Subcutaneous abdominal adipose tissue (tissue), 5 donors: ENCODE measurements around the gene ABCA2.

Experiments used
- H3K27ac ChIP-seq: one replicate; pipeline ENCODE4 v1.7.0; 2013; ENCODE audit warnings: low read depth, mild to moderate bottlenecking, inconsistent platforms, low read length, moderate library complexity
- H3K27me3 ChIP-seq, 5 donors: one replicate each; pipeline ENCODE4 v1.7.0; 2013; ENCODE audit warnings: low read length in 5 of 5, inconsistent platforms in 1 of 5; ENCODE audit not compliant: control insufficient read depth in 5 of 5, insufficient read depth in 4 of 5
- H3K36me3 ChIP-seq, 5 donors: one replicate each; pipeline ENCODE4 v1.7.0; 2013; ENCODE audit warnings: low read length in 5 of 5; ENCODE audit not compliant: control insufficient read depth in 5 of 5, insufficient read depth in 5 of 5
- H3K4me1 ChIP-seq, 5 donors: one replicate each; pipeline ENCODE4 v1.7.0; 2013; ENCODE audit warnings: low read length in 5 of 5, mild to moderate bottlenecking in 3 of 5, moderate library complexity in 1 of 5; ENCODE audit not compliant: control insufficient read depth in 5 of 5, insufficient read depth in 5 of 5
- H3K4me3 ChIP-seq, 5 donors: one replicate each; pipeline ENCODE4 v1.7.0; 2013; ENCODE audit warnings: low read length in 5 of 5, low read depth in 1 of 5
- H3K9ac ChIP-seq, 5 donors: one replicate each; pipeline ENCODE4 v1.7.0; 2013; ENCODE audit warnings: low read length in 5 of 5, mild to moderate bottlenecking in 4 of 5, moderate library complexity in 3 of 5
- H3K9me3 ChIP-seq, 5 donors: one replicate each; pipeline ENCODE4 v1.7.0; 2013; ENCODE audit warnings: low read length in 5 of 5; ENCODE audit not compliant: control insufficient read depth in 5 of 5
- donor health status: healthy.
- donor health status: healthy.
- donor health status: healthy.
- donor health status: healthy.
- donor health status: healthy.

ABCA2 gene

DNA sequence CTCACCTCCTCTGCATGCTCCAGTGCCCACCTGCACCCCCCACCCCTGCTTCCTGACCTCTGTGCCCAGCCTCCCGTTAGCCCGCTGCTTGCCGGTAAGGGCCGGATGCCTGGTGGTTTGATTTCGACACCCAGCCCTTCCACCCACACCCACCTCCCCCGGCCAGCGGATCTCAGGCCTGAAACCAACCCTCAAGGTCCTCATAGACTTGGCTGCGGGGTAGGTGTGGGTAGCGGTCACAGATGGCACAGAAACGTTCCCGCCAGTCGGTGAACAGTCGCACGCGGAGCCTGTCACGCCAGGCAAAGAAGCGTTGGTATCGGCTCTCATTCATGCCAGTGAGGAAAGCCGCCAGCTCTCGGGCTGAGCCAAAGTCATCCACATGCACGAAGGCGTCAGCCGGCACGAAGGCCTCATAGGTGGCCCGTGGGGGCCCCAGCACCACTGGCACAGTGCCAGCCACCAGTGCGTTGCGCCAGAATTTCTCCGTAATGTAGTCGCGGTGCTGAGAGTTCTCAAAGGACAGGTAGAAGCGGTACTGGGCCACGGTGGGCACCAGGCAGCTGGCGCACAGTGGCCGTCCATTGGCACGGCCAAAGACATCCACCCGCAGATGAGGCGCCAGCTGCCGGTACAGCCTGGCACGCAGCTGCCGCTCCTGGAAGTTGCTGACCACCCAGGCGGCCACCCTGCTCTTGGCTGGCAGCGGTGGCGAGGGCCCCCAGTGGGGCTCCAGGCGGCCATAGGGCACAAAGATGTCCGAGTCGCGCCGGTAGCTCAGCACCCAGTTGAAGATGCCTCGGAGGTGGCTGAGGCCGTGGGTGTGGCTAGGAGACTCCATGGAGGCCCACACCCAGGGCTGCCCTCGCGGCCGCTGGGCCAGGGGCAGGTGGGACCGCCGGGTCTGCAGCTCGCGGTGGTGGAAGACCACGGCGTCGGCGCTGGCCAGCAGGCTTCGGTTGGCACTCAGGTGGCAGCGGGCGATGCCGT lies 2.8 kb upstream of the ABCA2 start:
- no peak overlapping the region for H3K9ac ChIP-seq
- H3K27me3 ChIP-seq: no peaks in the 10 kb centered on the region
- H3K27ac ChIP-seq: no peak overlapping the region
- no peaks in the 10 kb centered on the region for H3K9me3 ChIP-seq
- no peak overlapping the region for H3K4me3 ChIP-seq
- H3K4me1 ChIP-seq: peaks cover 4 to 76% (median 58%) of the 10 kb centered on the region in 5 donors
- H3K36me3 ChIP-seq: no peaks in the 10 kb centered on the region

DNA sequence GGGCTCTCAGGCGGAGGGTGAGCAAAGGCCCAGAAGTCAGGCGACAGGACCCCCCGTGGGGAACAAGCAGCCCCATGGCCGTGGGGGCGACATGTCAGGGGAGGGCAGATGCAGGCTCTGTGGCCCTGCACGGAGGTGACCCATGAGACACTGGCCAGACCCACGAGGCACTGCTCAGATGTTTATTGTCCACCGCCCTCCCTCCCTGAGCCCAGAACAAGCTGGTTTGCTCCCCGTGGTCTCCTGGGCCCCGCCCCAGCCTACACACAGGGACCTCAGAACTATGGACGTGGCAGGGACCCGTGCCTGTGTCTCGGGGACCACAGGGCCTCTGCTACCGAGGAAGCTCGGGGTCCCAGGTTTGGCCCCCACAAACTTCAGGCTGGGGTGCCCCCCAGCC lies 2.0 kb upstream of the ABCA2 start:
- Histone ChIP-seq H3K36me3 (no peaks in the 10 kb centered on the region), H3K27me3 (no peaks in the 10 kb centered on the region), H3K27ac (no peak overlapping the region), H3K4me1 (peaks cover 4 to 80% (median 57%) of the 10 kb centered on the region in 5 donors), H3K9me3 (no peaks in the 10 kb centered on the region), H3K4me3 (peak overlapping the region in 1 of 5 donors; percentile 3), H3K9ac (no peak overlapping the region)

DNA sequence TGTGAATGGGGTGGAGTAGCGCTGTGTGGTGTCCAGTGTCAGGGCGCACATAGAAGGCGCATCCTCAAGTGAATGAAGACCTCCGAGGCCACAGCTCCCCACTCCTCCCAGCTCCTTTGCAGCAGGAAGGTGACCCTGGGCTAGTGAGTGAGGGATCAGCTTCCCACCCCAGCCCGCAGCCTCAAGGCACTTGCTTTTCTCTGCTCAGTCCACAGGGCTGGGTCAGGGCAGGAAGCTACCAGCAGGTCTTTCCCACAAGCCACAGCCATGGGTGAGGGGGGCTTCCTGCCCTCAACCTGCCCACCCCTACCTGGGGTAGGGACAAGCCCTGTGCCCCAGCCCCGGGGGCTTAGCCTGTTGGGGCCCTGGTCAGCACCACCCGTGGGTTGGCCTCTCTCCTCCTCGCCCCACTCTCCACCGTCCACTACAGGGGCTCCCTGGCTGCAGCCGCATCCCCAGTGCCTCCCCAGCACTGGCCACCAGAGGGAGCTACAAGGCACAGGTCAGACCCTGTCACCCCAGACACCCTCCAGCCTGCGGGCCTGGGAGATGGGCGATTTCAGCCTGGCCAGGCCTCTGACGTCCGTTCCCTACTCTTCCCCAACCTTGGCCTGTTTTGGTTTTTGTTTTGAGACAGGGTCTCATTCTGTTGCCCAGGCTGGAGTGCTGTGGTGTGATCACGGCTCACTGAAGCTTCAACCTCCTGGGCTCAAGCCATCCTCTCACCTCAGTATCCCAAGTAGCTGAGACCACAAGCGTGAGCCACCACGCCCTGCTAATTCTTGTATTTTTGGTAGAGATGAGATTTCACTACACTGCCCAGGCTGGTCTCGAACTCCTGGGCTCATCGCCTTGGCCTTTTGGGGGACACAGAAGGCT lies 1.3 kb upstream of the ABCA2 start:
- no peak overlapping the region for H3K27ac ChIP-seq
- H3K4me1 ChIP-seq: peaks cover 4 to 73% (median 50%) of the 10 kb centered on the region in 5 donors
- H3K9ac ChIP-seq: peak overlapping the region in 3 of 5 donors; percentile 10 to 72 (median 57)
- H3K36me3 ChIP-seq: no peaks in the 10 kb centered on the region
- H3K4me3 ChIP-seq: peak overlapping the region in 4 of 5 donors; percentile 56 to 70 (median 66)
- H3K27me3 ChIP-seq: no peaks in the 10 kb centered on the region
- H3K9me3 ChIP-seq: no peaks in the 10 kb centered on the region

DNA sequence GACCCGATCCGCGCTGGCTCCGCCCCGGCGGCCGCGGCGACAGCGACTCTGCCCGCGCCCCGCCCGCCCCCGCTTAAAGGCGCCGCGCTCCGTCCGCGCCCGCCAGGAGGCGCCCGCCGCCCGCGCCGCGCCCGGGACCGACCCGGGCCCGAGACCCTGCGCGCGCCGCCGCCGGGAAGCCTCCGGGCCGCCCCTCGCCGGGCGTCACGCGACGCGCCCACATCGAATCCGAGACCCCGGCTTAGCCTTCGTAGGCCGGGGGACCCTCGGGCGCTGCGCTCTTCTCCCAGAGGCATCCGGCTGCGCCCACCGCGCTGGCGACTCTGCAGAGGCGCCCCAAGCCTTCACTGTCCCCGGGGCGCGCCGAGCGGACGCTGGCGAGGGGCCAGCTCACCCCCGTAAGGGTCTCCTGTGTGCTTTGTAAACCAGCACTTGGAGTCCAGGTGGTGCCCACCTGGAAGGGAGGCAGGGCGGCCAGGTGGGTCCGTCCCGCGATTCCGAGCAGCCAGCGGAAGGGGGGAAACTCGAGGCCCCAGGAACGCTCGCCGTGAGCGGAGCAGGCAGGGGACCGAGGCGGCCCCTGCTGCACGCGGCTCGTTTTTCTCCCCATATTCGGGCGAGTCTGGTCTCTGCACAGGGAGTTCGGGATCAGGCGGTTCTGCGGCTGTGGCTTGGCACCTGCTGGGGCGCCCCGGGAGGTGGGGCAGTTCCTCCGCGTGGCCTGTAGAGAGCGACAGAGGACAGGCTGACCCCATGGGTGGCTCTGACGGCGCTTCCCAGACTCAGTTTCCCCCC lies 423 bp upstream of the ABCA2 start:
- no peaks in the 10 kb centered on the region for H3K27me3 ChIP-seq

DNA sequence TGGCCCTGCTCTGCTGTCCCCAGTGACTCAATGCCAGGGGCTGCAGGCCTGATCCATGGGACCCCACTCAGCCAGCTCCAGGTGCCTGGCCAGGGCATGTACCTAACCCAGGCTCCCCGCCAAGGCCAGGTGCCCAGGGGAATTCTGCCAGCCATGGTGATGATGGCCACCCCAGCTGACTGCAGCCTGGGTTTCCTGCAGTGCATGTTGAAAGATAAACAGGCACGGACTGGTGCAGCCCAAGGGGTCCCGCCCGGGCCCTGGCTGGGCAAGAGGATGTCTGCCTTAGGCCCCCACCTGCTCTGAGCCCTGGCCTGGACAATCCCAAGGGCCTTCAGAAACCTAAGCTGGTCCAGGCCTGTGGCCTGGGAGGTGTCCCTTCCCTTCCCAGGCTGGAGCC lies 1.2 kb downstream of the ABCA2 start:
- Histone ChIP-seq H3K9me3 (no peaks in the 10 kb centered on the region), H3K27ac (no peak overlapping the region), H3K4me1 (peaks cover 4 to 74% (median 53%) of the 10 kb centered on the region in 5 donors), H3K4me3 (peak overlapping the region in 4 of 5 donors; percentile 55 to 70 (median 61)), H3K36me3 (peaks cover 0 to 4% (median 0%) of the 10 kb centered on the region in 5 donors), H3K27me3 (no peaks in the 10 kb centered on the region), H3K9ac (peak overlapping the region in 4 of 5 donors; percentile 26 to 79 (median 49))

More for the DNA sequence above, 423 bp upstream of the ABCA2 start:
- Histone ChIP-seq H3K36me3 (no peaks in the 10 kb centered on the region), H3K9me3 (no peaks in the 10 kb centered on the region), H3K9ac (peak overlapping the region in 4 of 5 donors; percentile 43 to 72 (median 60)), H3K27ac (no peak overlapping the region), H3K4me3 (peak overlapping the region; percentile 56 to 70 (median 63)), H3K4me1 (peaks cover 4 to 77% (median 50%) of the 10 kb centered on the region in 5 donors)

DNA sequence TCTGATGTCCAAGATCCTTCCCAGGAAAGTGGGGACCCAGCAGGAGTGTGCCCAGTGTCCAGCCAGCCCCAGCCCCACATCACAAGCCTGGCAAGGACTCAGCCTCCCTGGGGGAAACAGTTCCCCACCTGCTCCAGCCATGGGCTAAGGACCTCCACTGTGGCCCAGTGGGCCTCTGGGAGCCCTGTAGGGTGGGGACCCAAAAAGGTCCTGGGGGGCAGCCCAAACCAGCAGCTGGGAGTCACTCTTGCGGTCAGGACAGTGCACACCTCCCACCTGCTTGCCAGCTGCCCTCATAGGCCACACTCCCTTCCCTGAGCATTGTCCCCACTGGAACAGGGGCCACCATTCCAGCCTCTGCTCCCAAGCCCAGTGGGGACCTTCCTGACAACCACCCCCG lies 1.7 kb downstream of the ABCA2 start:
- no peaks in the 10 kb centered on the region for H3K9me3 ChIP-seq
- peaks cover 0 to 4% (median 0%) of the 10 kb centered on the region in 5 donors for H3K36me3 ChIP-seq
- no peak overlapping the region for H3K27ac ChIP-seq
- no peaks in the 10 kb centered on the region for H3K27me3 ChIP-seq
- H3K4me1 ChIP-seq: peaks cover 4 to 74% (median 53%) of the 10 kb centered on the region in 5 donors
- no peak overlapping the region for H3K9ac ChIP-seq
- H3K4me3 ChIP-seq: no peak overlapping the region

DNA sequence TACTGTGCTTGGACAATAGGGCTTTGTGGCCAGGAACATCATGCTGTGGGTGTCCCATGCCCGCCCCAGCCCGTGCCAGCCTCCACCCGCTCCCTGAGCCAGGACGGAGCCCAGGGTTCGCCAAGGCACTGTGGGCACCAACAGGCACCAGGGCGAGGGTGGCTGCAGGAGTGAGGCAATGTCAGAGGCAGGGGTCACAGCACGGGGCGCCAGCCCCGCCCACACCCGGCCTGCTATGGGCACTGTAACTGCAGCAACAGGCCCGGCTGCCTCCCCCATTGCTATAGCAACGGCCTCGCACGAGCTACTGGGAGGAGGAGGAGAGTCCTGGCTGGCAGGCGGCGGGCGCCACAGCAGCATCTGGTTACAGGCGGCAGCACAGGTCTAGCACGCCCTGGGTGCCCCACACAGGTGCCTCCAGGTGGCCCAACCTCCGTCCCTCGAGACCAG lies 2.5 kb downstream of the ABCA2 start:
- H3K4me1 ChIP-seq: peaks cover 4 to 69% (median 53%) of the 10 kb centered on the region in 5 donors
- H3K27ac ChIP-seq: no peak overlapping the region
- no peaks in the 10 kb centered on the region for H3K27me3 ChIP-seq
- no peak overlapping the region for H3K9ac ChIP-seq
- H3K9me3 ChIP-seq: no peaks in the 10 kb centered on the region
- H3K36me3 ChIP-seq: peaks cover 0 to 10% (median 5%) of the 10 kb centered on the region in 5 donors
- no peak overlapping the region for H3K4me3 ChIP-seq

DNA sequence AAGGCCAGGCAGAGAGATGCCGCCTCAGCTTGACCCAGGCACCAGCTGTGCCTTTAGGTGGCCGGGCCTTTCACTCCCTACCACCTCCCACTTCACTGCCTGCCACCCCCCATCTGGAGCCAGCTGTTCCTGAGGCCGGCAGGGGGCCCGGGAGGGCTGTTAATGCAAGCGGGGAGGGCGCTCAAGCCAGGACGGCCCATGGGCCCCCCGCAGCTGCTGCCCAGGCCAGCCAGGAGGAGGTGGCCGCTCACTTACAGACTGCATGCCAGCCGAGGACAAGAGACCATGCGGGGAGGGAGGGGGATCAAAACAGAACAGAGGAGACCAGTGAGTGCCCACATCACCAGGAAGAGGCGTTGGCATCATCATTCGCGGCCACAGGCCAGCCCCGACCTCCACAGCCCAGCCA lies 4.5 kb downstream of the ABCA2 start:
- H3K4me3 ChIP-seq: no peak overlapping the region
- peaks cover 4 to 53% (median 41%) of the 10 kb centered on the region in 5 donors for H3K4me1 ChIP-seq
- H3K9ac ChIP-seq: peak overlapping the region in 1 of 5 donors; percentile 11
- peaks cover 0 to 24% (median 8%) of the 10 kb centered on the region in 5 donors for H3K36me3 ChIP-seq
- H3K27me3 ChIP-seq: no peaks in the 10 kb centered on the region
- H3K9me3 ChIP-seq: no peaks in the 10 kb centered on the region
- H3K27ac ChIP-seq: peak overlapping the region; percentile 10

DNA sequence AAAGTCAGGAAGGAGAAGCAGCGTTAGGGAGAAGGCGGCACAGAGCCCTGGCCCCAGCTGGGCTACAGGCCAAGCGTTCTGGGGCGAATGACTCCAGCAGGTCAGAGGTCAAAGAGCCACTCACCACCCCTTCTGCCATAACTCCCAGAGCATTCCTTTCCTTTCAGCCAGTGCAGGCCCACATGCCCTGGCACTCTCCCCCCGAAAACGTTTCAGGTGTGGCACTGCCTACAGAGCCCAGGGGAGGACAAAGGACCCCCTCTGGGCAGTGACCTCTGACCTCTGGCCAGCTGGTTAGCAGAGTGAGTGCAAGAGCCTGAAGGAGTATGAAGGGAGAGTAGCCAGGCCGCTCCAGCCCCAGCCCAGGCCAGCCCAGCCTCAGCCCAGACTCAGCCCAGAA lies 4.9 kb downstream of the ABCA2 start:
- peak overlapping the region; percentile 10 for H3K27ac ChIP-seq

More for the DNA sequence above, 4.9 kb downstream of the ABCA2 start:
- H3K36me3 ChIP-seq: peaks cover 0 to 25% (median 8%) of the 10 kb centered on the region in 5 donors
- peaks cover 4 to 50% (median 37%) of the 10 kb centered on the region in 5 donors for H3K4me1 ChIP-seq
- H3K27me3 ChIP-seq: no peaks in the 10 kb centered on the region
- H3K9ac ChIP-seq: peak overlapping the region in 1 of 5 donors; percentile 11
- H3K4me3 ChIP-seq: no peak overlapping the region
- no peaks in the 10 kb centered on the region for H3K9me3 ChIP-seq
